GM23338 (cell line): Measurements from ENCODE around the gene ALDH3B1. TPM values are rescaled to one million over a fixed set of nuclear protein-coding genes. Genes with fewer than 3 reads are reported as not detected.

Source experiments
- ATAC-seq: fragments of 200-7000 bp; cut with Tn5 transposase; 3 replicates; pipeline ENCODE4 v1.9.1; 2020
- DNase-seq: peaks from one replicate; pipeline ENCODE4 v3.0.0-alpha.2; 2015; ENCODE audit warnings: low spot score
- H2AFZ ChIP-seq: fragments of 200-600 bp; sonication (generic); 2 replicates; pipeline ENCODE4 v1.8.0; 2016; ENCODE audit warnings: antibody characterized with exemption, mild to moderate bottlenecking, moderate library complexity
- H3F3A ChIP-seq: fragments of 200-600 bp; sonication (generic); replicated peaks from 2 replicates; pipeline ENCODE4 v1.8.0; 2017; ENCODE audit warnings: antibody characterized with exemption, mixed run types, low read depth
- H3K27ac ChIP-seq: fragments of 200-600 bp; sonication (generic); 2 replicates; pipeline ENCODE4 v1.6.1; 2016; ENCODE audit warnings: low read depth
- H3K27me3 ChIP-seq: fragments of 200-600 bp; sonication (generic); 2 replicates; pipeline ENCODE4 v1.8.0; 2016; ENCODE audit warnings: mild to moderate bottlenecking, mixed run types, moderate library complexity; ENCODE audit not compliant: insufficient read depth
- H3K36me3 ChIP-seq: fragments of 200-600 bp; sonication (generic); 2 replicates; pipeline ENCODE4 v1.8.0; 2016; ENCODE audit warnings: mild to moderate bottlenecking; ENCODE audit not compliant: insufficient read depth
- H3K4me1 ChIP-seq: fragments of 200-600 bp; sonication (generic); 2 replicates; pipeline ENCODE4 v1.8.0; 2016; ENCODE audit warnings: mild to moderate bottlenecking, moderate library complexity; ENCODE audit not compliant: insufficient read depth
- H3K4me2 ChIP-seq: fragments of 200-600 bp; sonication (generic); 2 replicates; pipeline ENCODE4 v1.7.1; 2017; ENCODE audit warnings: mixed run types
- H3K4me3 ChIP-seq: fragments of 200-600 bp; sonication (generic); 2 replicates; pipeline ENCODE4 v1.6.1; 2016; ENCODE audit warnings: mixed run types
- H3K79me2 ChIP-seq: fragments of 200-600 bp; sonication (generic); replicated peaks from 2 replicates; pipeline ENCODE4 v1.8.0; 2017; ENCODE audit warnings: mild to moderate bottlenecking; ENCODE audit not compliant: insufficient read depth
- H3K9me2 ChIP-seq: fragments of 200-600 bp; sonication (generic); 2 replicates; pipeline ENCODE4 v1.8.0; 2017; ENCODE audit not compliant: insufficient read depth
- H4K20me1 ChIP-seq: fragments of 200-600 bp; sonication (generic); replicated peaks from 2 replicates; pipeline ENCODE4 v1.8.0; 2017; ENCODE audit warnings: mild to moderate bottlenecking; ENCODE audit not compliant: insufficient read depth
- H3K27ac Mint-ChIP-seq: 2 replicates; pipeline ENCODE4 v1.8.0; 2020; ENCODE audit warnings: inconsistent platforms, mild to moderate bottlenecking, moderate library complexity, mixed read lengths
- H3K27me3 Mint-ChIP-seq: 3 replicates; pipeline ENCODE4 v1.8.0; 2022; ENCODE audit warnings: low read depth, mild to moderate bottlenecking, moderate library complexity, mixed read lengths, inconsistent platforms; ENCODE audit not compliant: insufficient read depth, poor library complexity
- H3K36me3 Mint-ChIP-seq: 3 replicates; pipeline ENCODE4 v1.8.0; 2021; ENCODE audit warnings: low read depth, mild to moderate bottlenecking, inconsistent platforms, moderate library complexity, mixed read lengths
- H3K4me1 Mint-ChIP-seq: 3 replicates; pipeline ENCODE4 v1.8.0; 2020; ENCODE audit warnings: mild to moderate bottlenecking, inconsistent platforms, mixed read lengths
- H3K4me3 Mint-ChIP-seq: 3 replicates; pipeline ENCODE4 v1.8.0; 2021; ENCODE audit warnings: moderate library complexity, mild to moderate bottlenecking, inconsistent platforms, mixed read lengths
- H3K9me3 Mint-ChIP-seq: 3 replicates; pipeline ENCODE4 v1.8.0; 2020; ENCODE audit warnings: moderate library complexity, mild to moderate bottlenecking, inconsistent platforms, mixed read lengths
- CREB1 ChIP-seq: fragments of 250-450 bp; sonication (Bioruptor Pico); IDR thresholded peaks from 2 replicates; pipeline ENCODE4 v1.5.0; 2020; ENCODE audit warnings: low read depth, mild to moderate bottlenecking, moderate library complexity
- EZH2 ChIP-seq: fragments of 200-600 bp; sonication (generic); IDR thresholded peaks from one replicate; pipeline ENCODE4 v1.8.0; 2017; ENCODE audit warnings: antibody characterized with exemption, mild to moderate bottlenecking, low read depth; ENCODE audit not compliant: unreplicated experiment
- JUNB ChIP-seq: IDR thresholded peaks from one replicate; pipeline ENCODE4 v1.6.1; 2016; ENCODE audit warnings: antibody characterized with exemption; ENCODE audit not compliant: unreplicated experiment
- POLR2AphosphoS5 ChIP-seq: IDR thresholded peaks from 2 replicates; pipeline ENCODE4 v1.6.1; 2016; ENCODE audit warnings: antibody characterized with exemption, low read depth
- STAT1 ChIP-seq: IDR thresholded peaks from one replicate; pipeline ENCODE4 v1.6.1; 2016; ENCODE audit warnings: antibody characterized with exemption; ENCODE audit not compliant: unreplicated experiment
- ZNF114 ChIP-seq: fragments of 250-450 bp; sonication (Bioruptor Pico); IDR thresholded peaks from 2 replicates; pipeline ENCODE4 v1.5.0; 2020; ENCODE audit warnings: mild to moderate bottlenecking, moderate library complexity
- ZNF331 ChIP-seq: fragments of 250-450 bp; sonication (Bioruptor Pico); IDR thresholded peaks from 2 replicates; pipeline ENCODE4 v1.5.0; 2020; ENCODE audit warnings: low read depth, mild to moderate bottlenecking, moderate library complexity
- polyA plus RNA-seq: library from polyadenylated mRNA; unstranded; fragments of >200 nt; fragmentation: Nextera tagmentation; extraction: Ambion mirVana; gene quantifications from 2 replicates; pipeline ENCODE4 v1.2.1, GENCODE V29; 2016
- total RNA-seq: library from RNA; depleted of rRNA; stranded (reverse); fragments of >200 nt; shearing (Covaris generic); gene quantifications from 2 replicates; pipeline ENCODE4 v1.2.3, GENCODE V29; 2014
- TF ChIP-seq, protein P1 (sequence below), 2 experiments: fragments of 200-600 bp in 1 of 2; sonication (generic) in 1 of 2; conservative IDR thresholded peaks; 2 replicates each; pipeline versions ENCODE4 v1.5.1 to v1.6.1; 2016 to 2017; ENCODE audit warnings: antibody characterized with exemption in 2 of 2, low read depth in 2 of 2, mild to moderate bottlenecking in 2 of 2, moderate library complexity in 1 of 2
- TF ChIP-seq, protein P2 (sequence below): IDR thresholded peaks from one replicate; pipeline ENCODE4 v1.6.1; 2018; ENCODE audit warnings: antibody characterized with exemption; ENCODE audit not compliant: unreplicated experiment
- TF ChIP-seq, protein P3 (sequence below): IDR thresholded peaks from 2 replicates; pipeline ENCODE4 v1.6.1; 2016; ENCODE audit warnings: antibody characterized with exemption

ALDH3B1 gene
- total and polyA plus RNA-seq, 2 experiments from 2014 or later: 0.52 TPM; not detected in 1

DNA sequence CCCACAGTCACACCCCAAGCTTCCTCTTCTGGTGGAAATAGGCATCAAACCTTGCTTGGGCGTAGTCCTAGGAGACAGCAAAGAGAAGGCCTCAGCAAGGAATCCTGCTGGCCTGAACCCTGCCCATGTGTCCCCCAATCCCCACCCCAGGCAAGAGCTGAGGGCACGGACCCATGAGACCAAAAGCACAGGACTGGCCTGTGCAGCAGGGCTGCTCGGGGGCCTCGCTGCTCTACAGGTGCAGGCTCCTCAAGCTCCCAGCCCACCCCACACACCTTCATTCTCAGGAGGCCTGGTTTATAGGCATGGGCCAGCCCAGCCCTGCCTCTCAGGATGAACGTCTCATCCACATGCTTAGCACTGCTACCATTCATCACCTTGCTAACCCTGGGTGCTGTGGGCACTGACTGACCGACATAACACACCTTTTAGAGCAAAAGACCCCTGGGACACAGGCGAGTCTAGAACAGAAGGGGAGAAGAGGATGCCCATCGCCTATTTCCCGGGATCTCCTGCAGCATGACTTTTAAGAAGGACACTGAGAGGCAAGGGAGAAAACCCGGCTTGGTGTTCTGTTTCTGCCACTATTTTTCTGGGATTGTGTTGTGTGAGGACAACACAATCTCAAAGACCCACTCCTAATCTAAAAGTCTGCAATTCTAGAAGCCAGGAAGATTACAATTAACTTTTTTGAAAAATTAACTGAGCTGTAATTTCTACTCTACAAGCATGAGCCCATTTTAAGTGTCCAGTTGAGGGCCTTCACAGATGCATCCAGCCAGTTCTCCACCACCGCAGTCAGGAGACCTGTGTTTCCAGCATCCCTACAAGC is 44.1 kb downstream of the ALDH3B1 start (continued):
- TF ChIP-seq, protein P1, sequence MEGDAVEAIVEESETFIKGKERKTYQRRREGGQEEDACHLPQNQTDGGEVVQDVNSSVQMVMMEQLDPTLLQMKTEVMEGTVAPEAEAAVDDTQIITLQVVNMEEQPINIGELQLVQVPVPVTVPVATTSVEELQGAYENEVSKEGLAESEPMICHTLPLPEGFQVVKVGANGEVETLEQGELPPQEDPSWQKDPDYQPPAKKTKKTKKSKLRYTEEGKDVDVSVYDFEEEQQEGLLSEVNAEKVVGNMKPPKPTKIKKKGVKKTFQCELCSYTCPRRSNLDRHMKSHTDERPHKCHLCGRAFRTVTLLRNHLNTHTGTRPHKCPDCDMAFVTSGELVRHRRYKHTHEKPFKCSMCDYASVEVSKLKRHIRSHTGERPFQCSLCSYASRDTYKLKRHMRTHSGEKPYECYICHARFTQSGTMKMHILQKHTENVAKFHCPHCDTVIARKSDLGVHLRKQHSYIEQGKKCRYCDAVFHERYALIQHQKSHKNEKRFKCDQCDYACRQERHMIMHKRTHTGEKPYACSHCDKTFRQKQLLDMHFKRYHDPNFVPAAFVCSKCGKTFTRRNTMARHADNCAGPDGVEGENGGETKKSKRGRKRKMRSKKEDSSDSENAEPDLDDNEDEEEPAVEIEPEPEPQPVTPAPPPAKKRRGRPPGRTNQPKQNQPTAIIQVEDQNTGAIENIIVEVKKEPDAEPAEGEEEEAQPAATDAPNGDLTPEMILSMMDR (conservative IDR thresholded peaks at IDR 0.05; ENCODE audit: low read depth in 2 of 2): no peak
- TF ChIP-seq EZH2: no peak
- no peak for TF ChIP-seq ZNF331
- no peak for TF ChIP-seq JUNB
- TF ChIP-seq, protein P2, sequence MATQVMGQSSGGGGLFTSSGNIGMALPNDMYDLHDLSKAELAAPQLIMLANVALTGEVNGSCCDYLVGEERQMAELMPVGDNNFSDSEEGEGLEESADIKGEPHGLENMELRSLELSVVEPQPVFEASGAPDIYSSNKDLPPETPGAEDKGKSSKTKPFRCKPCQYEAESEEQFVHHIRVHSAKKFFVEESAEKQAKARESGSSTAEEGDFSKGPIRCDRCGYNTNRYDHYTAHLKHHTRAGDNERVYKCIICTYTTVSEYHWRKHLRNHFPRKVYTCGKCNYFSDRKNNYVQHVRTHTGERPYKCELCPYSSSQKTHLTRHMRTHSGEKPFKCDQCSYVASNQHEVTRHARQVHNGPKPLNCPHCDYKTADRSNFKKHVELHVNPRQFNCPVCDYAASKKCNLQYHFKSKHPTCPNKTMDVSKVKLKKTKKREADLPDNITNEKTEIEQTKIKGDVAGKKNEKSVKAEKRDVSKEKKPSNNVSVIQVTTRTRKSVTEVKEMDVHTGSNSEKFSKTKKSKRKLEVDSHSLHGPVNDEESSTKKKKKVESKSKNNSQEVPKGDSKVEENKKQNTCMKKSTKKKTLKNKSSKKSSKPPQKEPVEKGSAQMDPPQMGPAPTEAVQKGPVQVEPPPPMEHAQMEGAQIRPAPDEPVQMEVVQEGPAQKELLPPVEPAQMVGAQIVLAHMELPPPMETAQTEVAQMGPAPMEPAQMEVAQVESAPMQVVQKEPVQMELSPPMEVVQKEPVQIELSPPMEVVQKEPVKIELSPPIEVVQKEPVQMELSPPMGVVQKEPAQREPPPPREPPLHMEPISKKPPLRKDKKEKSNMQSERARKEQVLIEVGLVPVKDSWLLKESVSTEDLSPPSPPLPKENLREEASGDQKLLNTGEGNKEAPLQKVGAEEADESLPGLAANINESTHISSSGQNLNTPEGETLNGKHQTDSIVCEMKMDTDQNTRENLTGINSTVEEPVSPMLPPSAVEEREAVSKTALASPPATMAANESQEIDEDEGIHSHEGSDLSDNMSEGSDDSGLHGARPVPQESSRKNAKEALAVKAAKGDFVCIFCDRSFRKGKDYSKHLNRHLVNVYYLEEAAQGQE: no peak
- TF ChIP-seq ZNF114 (CRISPR knock-in tag): no peak
- no peak for TF ChIP-seq CREB1 (CRISPR knock-in tag)

DNA sequence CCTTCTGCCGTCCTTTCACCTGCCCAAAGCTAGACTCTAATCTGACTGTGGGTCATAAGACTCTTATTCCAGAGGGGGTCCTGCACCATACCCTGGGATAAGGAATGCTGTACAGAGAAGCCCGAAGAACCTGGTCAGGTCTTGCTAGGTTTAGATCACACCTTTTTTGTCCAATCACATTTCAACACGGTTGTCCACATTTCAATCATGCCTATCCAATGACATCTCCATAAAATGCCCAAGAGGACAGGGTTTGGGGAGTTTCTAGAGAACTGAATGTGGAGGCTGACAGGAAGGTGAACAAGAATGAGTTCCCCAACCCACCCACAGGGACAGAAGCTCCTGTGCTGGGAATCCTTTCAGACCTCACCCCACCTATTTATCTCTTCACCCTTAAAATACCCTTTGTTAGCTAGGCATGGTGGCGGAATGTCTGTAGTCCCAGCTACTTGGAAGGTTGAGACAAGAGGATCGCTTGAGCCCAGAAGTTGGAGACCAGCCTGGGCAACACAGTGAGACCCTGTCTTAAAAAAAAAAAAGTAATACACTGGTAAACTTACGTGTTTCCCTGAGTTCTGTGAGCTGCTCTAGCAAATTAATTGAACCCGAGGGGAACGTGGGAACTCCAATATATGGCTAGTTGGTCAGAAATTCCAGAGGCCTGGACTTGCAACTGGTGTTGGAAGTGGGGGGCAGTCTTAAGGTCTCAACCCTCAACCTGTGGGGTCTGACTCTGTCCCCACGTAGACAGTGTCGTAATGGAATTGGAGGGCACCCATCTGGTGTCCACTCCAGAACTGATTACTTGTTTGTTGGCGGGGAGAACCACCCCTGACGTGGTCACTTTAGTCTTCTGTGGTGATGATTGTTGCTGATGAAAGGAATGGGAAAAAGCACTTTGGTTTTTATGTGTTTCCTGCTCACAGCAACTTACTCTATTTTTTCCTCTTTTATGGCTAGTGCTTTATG is 46.5 kb downstream of the ALDH3B1 start:
- peaks cover 53% of the 10 kb centered on the region for H3K36me3 Mint-ChIP-seq
- H3K79me2 ChIP-seq: no peaks in the 10 kb centered on the region
- peak overlapping the region; percentile 88; the same call in 1 of the 2 replicates for H3K27ac Mint-ChIP-seq
- no peak overlapping the region for H3K4me3 ChIP-seq
- H3K4me3 Mint-ChIP-seq: no peak overlapping the region
- peaks cover 23% of the 10 kb centered on the region for H3K36me3 ChIP-seq
- no peak overlapping the region for H2AFZ ChIP-seq
- peaks cover 9% of the 10 kb centered on the region for H4K20me1 ChIP-seq
- no peaks in the 10 kb centered on the region for H3K27me3 ChIP-seq
- peaks cover 23% of the 10 kb centered on the region for H3F3A ChIP-seq
- H3K9me3 Mint-ChIP-seq: no peaks in the 10 kb centered on the region; the same call in 2 of the 3 replicates
- DNase-seq: no peak
- no peaks in the 10 kb centered on the region for H3K9me2 ChIP-seq
- peaks cover 12% of the 10 kb centered on the region for H3K4me1 Mint-ChIP-seq
- no peak for TF ChIP-seq JUNB
- TF ChIP-seq STAT1: no peak
- no peak for TF ChIP-seq CREB1 (CRISPR knock-in tag)
- TF ChIP-seq, protein P3, sequence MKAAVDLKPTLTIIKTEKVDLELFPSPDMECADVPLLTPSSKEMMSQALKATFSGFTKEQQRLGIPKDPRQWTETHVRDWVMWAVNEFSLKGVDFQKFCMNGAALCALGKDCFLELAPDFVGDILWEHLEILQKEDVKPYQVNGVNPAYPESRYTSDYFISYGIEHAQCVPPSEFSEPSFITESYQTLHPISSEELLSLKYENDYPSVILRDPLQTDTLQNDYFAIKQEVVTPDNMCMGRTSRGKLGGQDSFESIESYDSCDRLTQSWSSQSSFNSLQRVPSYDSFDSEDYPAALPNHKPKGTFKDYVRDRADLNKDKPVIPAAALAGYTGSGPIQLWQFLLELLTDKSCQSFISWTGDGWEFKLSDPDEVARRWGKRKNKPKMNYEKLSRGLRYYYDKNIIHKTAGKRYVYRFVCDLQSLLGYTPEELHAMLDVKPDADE: no peak
- TF ChIP-seq ZNF331: no peak
- TF ChIP-seq EZH2: no peak
- TF ChIP-seq POLR2AphosphoS5: peak; percentile 53; the same call in 1 of the 2 replicates
- ATAC-seq: no peak
- peak overlapping the region; percentile 74; the same call in 1 of the 2 replicates for H3K27ac ChIP-seq
- no peak overlapping the region for H3K4me2 ChIP-seq
- H3K4me1 ChIP-seq: 0 out of 2 replicates have a peak, but pooled peaks cover 2% of the 10 kb centered on the region
- peaks cover 20% of the 10 kb centered on the region for H3K27me3 Mint-ChIP-seq
